ENCODE results near the gene AHCYL2. TPM values are rescaled to one million over a fixed set of nuclear protein-coding genes. Genes with fewer than 3 reads are reported as not detected.

The AHCYL2 gene
- 7.0 TPM for polyA plus RNA-seq (2012; ENCODE audit: missing spikeins)

GRCh38 chr7:129224251-129225205 is at the start of gene AHCYL2:
Gene AHCYL2, plus strand, starts transcription at chr7:129225030.
- TF ChIP-seq TAF1 (IDR thresholded peaks at IDR 0.05; ENCODE audit: borderline replicate concordance, low read depth, low read length), result no peak; the same call in 1 of the 2 replicates
- TF ChIP-seq POLR2A (IDR thresholded peaks at IDR 0.05; ENCODE audit: low read depth, low read length), result peak; percentile 46; the same call in 1 of the 2 replicates
- no peak for TF ChIP-seq POLR2AphosphoS5 (IDR thresholded peaks at IDR 0.05; ENCODE audit: low read depth, low read length)
- DNase-seq (ENCODE audit: insufficient read length) (peak; percentile 90), FAIRE-seq (peak; percentile 87)

- FAIRE-seq, result no peak
- no peak for DNase-seq (ENCODE audit: insufficient read length)
- TF ChIP-seq POLR2A (IDR thresholded peaks at IDR 0.05; ENCODE audit: low read depth, low read length) (no peak), TAF1 (IDR thresholded peaks at IDR 0.05; ENCODE audit: borderline replicate concordance, low read depth, low read length) (no peak), POLR2AphosphoS5 (IDR thresholded peaks at IDR 0.05; ENCODE audit: low read depth, low read length) (no peak)
These were observed 47.7 kb upstream of the AHCYL2 start for GRCh38 chr7:129176916-129177710.

GRCh38 chr7:129184981-129185670 is 39.7 kb upstream of the AHCYL2 start:
- no peak for DNase-seq (ENCODE audit: insufficient read length)
- FAIRE-seq, result no peak
- TF ChIP-seq TAF1 (IDR thresholded peaks at IDR 0.05; ENCODE audit: borderline replicate concordance, low read depth, low read length) (no peak), POLR2AphosphoS5 (IDR thresholded peaks at IDR 0.05; ENCODE audit: low read depth, low read length) (no peak), POLR2A (IDR thresholded peaks at IDR 0.05; ENCODE audit: low read depth, low read length) (no peak)

GRCh38 chr7:129186749-129187260 is 38.0 kb upstream of the AHCYL2 start:
- TF ChIP-seq POLR2AphosphoS5 (IDR thresholded peaks at IDR 0.05; ENCODE audit: low read depth, low read length), result no peak
- TF ChIP-seq POLR2A (IDR thresholded peaks at IDR 0.05; ENCODE audit: low read depth, low read length), result no peak
- TF ChIP-seq TAF1 (IDR thresholded peaks at IDR 0.05; ENCODE audit: borderline replicate concordance, low read depth, low read length), result no peak
- DNase-seq (ENCODE audit: insufficient read length) (no peak), FAIRE-seq (no peak)

GRCh38 chr7:129187681-129188371 is 37.0 kb upstream of the AHCYL2 start:
- TF ChIP-seq POLR2A (IDR thresholded peaks at IDR 0.05; ENCODE audit: low read depth, low read length), result no peak
- TF ChIP-seq TAF1 (IDR thresholded peaks at IDR 0.05; ENCODE audit: borderline replicate concordance, low read depth, low read length), result no peak
- TF ChIP-seq POLR2AphosphoS5 (IDR thresholded peaks at IDR 0.05; ENCODE audit: low read depth, low read length), result no peak
- FAIRE-seq, result no peak
- DNase-seq (ENCODE audit: insufficient read length), result no peak

- FAIRE-seq (no peak), DNase-seq (ENCODE audit: insufficient read length) (peak; percentile 58)
These were observed 36.4 kb upstream of the AHCYL2 start, which contains the start of gene SMO for GRCh38 chr7:129188372-129188891. Gene SMO, plus strand, starts transcription at chr7:129188633. Its CDS starts 519 bp downstream, at chr7:129189152.

GRCh38 chr7:129188892-129189660 is 35.8 kb upstream of the AHCYL2 start:
- TF ChIP-seq POLR2AphosphoS5 (IDR thresholded peaks at IDR 0.05; ENCODE audit: low read depth, low read length) (no peak), POLR2A (IDR thresholded peaks at IDR 0.05; ENCODE audit: low read depth, low read length) (no peak), TAF1 (IDR thresholded peaks at IDR 0.05; ENCODE audit: borderline replicate concordance, low read depth, low read length) (no peak)
- DNase-seq (ENCODE audit: insufficient read length), result peak; percentile 42
- no peak for FAIRE-seq

More at GRCh38 chr7:129188372-129188891, 36.4 kb upstream of the AHCYL2 start, which contains the start of gene SMO:
- no peak for TF ChIP-seq TAF1 (IDR thresholded peaks at IDR 0.05; ENCODE audit: borderline replicate concordance, low read depth, low read length)
- no peak for TF ChIP-seq POLR2AphosphoS5 (IDR thresholded peaks at IDR 0.05; ENCODE audit: low read depth, low read length)
- no peak for TF ChIP-seq POLR2A (IDR thresholded peaks at IDR 0.05; ENCODE audit: low read depth, low read length)

- FAIRE-seq (no peak), DNase-seq (ENCODE audit: insufficient read length) (no peak)
- no peak for TF ChIP-seq POLR2A (IDR thresholded peaks at IDR 0.05; ENCODE audit: low read depth, low read length)
- no peak for TF ChIP-seq POLR2AphosphoS5 (IDR thresholded peaks at IDR 0.05; ENCODE audit: low read depth, low read length)
- no peak for TF ChIP-seq TAF1 (IDR thresholded peaks at IDR 0.05; ENCODE audit: borderline replicate concordance, low read depth, low read length)
These were observed 35.0 kb upstream of the AHCYL2 start for GRCh38 chr7:129189661-129190310.

- TF ChIP-seq POLR2A (IDR thresholded peaks at IDR 0.05; ENCODE audit: low read depth, low read length) (no peak), TAF1 (IDR thresholded peaks at IDR 0.05; ENCODE audit: borderline replicate concordance, low read depth, low read length) (no peak), POLR2AphosphoS5 (IDR thresholded peaks at IDR 0.05; ENCODE audit: low read depth, low read length) (no peak)
- no peak for DNase-seq (ENCODE audit: insufficient read length)
- no peak for FAIRE-seq
These were observed 33.6 kb upstream of the AHCYL2 start for GRCh38 chr7:129191272-129191671.
